HG03558 (cell line): ENCODE results near the gene PARP1.
"Not testable (repeated sequence)": the region's sequence is repeated elsewhere in the genome, so short reads cannot be mapped to it uniquely, and the experiment has no call there.

Source experiments
- ATAC-seq: cut with Tn5 transposase; IDR thresholded peaks from one replicate; pipeline ENCODE4 v1.9.1; 2021; ENCODE audit warnings: moderate number of reproducible peaks; ENCODE audit not compliant: unreplicated experiment; ENCODE audit errors: extremely low read depth

PARP1 gene

DNA sequence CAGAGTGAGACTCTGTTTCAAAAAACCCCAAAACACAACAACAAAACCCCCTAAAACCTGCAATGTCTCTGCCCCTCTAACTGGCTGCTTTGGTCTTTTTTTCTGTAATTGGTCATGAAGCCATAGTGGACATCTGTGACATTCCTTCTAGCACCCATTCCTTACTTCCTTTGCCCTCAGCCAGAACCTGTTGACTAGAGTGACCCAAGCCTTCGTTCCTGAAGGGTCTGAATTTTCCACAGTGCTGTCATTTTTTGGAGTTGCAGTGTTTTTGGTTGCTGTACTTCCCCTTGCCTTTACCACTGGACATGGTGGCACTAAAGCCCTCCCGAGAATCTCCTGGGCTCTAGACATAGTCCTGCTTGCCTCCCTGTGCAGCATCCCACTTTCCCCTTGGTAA lies 50.5 kb downstream of the PARP1 start:
- ATAC-seq = no peak

DNA sequence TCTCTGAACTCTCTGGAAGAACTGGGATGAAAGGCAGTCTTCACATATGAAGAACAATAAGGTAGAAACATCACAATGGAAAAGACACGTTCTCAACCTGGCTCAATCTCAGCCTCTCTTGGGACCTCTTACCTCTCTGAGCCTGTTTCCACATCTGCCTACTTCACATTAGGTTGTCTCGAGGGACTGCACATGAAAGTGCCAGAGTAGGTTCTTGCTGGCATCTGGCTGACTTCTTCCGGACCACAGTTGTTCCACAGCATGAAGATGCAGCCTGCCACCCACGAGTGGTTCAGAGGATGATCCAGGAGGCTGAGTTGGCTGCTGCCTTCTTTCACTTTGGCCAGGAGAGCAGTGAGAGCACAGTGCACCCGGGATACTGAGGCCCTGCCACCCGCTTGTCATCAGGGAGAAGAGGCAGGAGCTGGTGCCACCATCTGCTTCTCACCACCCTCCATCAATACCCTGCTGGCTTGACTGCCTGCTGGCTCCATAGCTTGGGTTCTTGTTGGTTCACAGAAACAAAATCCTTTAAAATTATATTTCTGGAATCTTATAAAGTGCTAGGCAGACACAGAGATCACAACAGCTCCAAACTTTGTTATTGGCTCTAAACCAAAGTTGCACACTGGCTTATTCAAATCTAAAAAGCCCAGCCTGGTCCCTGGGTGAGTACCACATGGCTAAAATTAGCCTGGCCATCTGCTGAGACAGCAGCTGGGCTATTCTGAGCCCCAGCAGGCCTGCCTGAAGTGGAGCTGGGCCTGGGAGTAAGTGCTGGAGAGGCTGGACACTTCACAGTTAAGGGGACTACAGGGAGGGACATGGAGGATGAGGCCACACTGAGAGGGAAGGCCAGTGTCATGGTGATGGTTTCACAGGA lies 52.0 kb downstream of the PARP1 start:
- ATAC-seq = no peak

DNA sequence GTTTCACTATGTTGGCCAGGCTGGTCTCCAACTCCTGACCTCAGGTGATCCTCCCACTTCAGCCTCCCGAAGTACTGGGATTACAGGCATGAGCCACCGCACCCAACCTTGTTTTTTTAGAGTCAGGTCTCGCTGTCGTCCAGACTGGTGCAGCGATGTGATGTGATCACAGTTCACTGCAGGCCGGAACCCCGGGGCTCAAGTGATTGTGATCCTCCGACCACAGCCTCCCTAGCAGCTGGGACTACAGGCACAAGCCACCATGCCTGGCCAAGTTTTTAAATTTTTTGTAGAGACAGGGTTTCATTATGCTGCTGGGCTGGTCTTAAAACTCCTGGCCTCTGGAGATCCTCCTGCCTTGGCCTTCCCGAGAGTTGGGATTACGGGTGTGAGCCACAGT lies 52.9 kb downstream of the PARP1 start:
- no peak for ATAC-seq

- ATAC-seq = no peak
Observed at GRCh38 chr1:226353698-226354525, 54.0 kb downstream of the PARP1 start.

DNA sequence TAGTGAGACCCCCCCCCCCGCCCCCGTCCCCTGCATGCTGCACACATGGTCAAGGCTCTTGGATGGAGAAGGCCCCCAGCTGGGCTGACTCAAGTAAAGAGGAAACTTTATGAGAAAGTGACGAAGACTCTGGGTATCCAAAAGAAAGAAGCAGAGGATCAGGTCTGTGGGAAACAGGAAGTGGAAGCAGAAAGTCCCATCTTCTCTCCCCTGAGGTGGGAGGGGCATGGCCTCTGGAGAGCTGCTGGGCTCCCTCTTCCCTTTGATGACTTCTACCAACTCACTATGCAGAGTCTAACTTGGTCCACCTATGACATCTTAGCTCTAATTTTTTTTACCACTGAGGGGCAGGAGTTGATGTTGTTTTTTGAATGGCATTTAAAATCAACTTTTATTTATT lies 56.2 kb downstream of the PARP1 start:
- ATAC-seq = no peak

DNA sequence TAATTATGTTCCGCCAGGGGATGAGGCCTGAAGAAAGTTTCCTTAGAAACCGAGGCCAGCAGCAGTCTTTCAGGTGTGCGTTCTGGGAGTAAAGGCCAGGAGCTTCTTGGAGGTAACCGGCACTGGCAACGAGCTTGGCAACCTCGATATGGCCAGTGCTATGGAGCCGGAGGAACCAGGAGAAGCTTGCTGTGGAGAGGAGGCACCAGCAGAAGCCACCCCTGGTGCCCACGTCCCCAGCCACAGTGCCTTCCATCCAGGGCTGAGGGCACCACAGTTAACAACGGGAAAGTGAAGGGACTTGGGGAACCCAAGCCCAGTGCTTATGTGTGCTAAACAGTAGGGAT lies 57.4 kb downstream of the PARP1 start:
- ATAC-seq = no peak

DNA sequence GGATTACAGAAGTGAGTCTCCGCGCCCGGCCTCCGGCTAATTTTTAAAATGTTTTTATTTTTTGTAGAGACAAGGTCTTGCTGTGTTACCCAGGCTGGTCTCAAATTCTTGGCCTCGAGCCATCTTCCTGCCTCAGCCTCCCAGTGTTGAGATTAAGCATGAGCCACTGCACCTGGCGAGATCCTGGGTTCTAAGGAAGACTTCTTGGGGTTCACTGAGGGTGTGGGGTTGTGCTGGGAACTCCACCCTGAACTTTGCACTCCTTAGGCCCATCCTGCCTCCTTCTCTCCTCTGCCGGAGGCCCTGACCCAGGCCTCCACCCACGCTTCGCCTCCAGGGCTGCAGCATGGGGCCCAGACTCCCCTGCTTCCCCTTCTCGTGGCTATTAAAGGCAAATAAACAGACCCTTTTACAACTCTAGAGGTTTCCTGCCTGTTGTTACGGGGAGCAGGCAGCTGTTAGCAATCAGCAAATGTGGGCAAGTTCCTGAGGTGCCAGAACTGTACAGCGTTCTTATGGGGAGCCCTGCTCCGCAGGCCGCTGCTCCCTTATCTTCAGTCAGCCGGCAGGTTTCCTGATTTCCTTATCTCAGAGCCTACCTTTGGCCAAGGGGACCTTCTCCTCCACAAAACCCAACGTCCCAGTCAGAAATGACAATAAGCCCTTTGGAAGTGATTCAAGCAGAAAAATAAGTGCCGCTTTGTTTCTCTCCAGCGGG lies 57.9 kb downstream of the PARP1 start:
- ATAC-seq = no peak

DNA sequence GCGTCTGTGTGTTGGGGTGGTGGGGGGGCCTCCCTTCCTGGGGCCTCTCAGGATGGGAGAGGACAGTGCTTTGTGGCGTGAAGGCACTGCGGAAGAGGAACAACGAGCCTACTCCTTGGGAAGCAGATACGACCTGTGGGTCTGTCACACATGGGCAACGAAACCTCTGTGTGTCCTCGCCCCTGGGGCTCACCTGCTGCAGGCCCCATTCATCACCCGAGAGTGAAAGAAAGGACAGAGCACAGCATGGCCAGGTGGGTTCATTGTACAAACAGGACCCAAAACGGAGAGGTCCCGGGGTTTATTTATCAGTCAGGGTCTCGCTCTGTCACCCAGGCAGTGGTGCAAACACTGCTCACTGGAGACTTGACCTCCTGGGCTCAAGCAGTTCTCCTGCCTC lies 58.8 kb downstream of the PARP1 start:
- ATAC-seq = no peak

- ATAC-seq = no peak
Observed at GRCh38 chr1:226344441-226345259, 63.2 kb downstream of the PARP1 start.

- ATAC-seq = no peak
Observed at GRCh38 chr1:226342656-226343055, 65.2 kb downstream of the PARP1 start.

- ATAC-seq = not testable (repeated sequence)
Observed at GRCh38 chr1:226340111-226340510, 67.8 kb downstream of the PARP1 start.

DNA sequence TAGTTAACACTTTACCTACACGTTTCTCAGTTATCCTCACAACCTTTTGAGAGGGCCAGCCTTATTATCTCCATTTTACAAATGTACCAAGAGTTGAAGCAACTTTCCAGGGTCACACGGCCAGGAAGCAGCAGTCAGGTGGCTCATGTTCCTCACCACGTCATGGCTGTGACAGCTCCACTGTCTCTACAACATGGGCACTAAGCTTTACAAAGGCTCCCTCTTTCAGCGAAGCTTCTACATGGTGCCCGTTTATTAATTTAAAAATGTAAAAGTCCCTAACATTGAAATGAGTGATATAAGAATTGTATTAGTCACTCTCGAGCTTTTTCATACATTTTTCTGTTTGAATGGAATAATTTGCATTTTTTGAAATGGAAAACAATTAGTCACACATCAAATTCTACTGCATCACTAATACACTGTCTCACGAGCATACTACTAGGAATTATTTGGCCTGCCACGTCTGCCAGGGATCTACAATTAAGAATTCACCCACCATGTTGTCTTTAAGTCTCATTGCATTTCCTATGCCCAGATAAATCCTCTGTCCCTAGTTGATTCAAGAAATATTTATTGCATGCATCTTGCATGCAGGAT lies 70.5 kb downstream of the PARP1 start:
- no peak for ATAC-seq

GRCh38 chr1:226335661-226336060 lies 72.2 kb downstream of the PARP1 start:
- no peak for ATAC-seq

DNA sequence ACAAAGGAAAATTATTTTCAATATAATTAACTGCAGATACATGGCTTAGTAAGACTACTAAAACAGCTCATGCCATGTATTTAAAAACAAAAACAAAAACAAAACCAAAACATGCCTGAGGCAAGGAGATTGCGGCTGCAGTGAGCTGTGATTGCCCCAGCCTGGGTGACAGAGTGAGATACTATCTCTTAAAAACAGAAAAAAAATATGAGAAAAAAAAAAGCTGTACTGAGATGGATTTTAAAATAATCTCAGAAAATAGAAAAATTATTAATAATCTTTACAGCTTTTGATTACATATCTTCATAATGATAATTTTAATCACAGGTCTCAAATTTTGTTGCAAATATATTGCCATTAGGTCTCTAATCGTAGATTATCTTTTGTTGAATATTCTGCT lies 74.9 kb downstream of the PARP1 start:
- no peak for ATAC-seq

GRCh38 chr1:226329237-226329636 lies 78.7 kb downstream of the PARP1 start:
- ATAC-seq = no peak

DNA sequence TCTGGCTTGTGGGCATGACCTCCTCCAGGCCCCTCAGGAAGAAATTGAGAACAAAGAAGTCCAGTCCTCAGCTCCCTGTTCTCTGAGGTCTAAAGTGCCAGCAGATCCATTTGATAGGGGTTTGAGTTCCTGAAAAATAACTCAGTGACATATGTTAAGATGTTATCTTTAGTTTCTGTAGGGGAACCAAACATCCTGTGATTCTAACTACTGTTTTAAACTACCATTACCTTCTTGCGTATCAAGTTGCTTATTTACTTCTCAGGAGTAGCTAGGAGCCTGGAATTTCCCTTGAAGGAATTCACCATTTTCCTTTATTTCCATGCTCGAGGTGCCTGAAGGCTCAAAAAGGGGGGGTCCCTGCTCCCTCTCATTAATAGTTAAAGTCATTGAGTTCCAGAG lies 80.1 kb downstream of the PARP1 start:
- ATAC-seq = no peak

GRCh38 chr1:226325178-226325577 lies 82.7 kb downstream of the PARP1 start:
- no peak for ATAC-seq

- ATAC-seq = no peak
Observed at GRCh38 chr1:226324479-226324878, 83.4 kb downstream of the PARP1 start.

DNA sequence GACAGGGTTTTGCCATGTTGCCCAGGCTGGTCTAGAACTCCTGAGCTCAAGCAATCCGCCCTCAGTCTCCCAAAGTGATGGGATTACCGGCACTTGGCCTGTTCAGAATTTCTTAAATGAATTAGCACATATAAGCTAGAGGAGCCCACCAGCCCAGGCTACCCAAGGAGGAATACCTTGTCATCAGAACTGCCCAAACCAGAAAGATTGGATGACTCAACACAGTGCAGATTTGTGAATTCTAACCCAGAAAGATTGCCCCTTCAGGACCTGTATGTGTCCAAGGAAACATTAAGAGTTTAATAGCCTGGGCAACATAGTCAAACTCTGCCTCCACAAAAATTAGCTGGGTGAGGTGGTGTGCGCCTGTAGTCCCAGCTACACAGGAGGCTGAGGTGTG lies 84.9 kb downstream of the PARP1 start:
- no peak for ATAC-seq

GRCh38 chr1:226320930-226321329 lies 87.0 kb downstream of the PARP1 start:
- ATAC-seq = no peak
